B cell (primary cell): ENCODE data around the gene PSME1. TPM values are rescaled to one million over a fixed set of nuclear protein-coding genes. Genes with fewer than 3 reads are reported as not detected.

ENCODE experiments used
- ATAC-seq: fragments of 200-7000 bp; cut with Tn5 transposase; one replicate; pipeline ENCODE4 v1.10.0; 2021; ENCODE audit warnings: low read depth, mild to moderate bottlenecking, moderate number of reproducible peaks, moderate library complexity
- CTCF ChIA-PET: fragments of 350-600 bp; sonication (Branson Sonifier 250); formaldehyde crosslinking; loops from one replicate; lab custom pipeline; 2021; ENCODE audit warnings: antibody characterized with exemption, inconsistent platforms; lab: Charles Lee
- POLR2A ChIA-PET: fragments of 350-600 bp; sonication (Branson Sonifier 250); formaldehyde crosslinking; loops from one replicate; lab custom pipeline; 2021; ENCODE audit warnings: antibody characterized with exemption; lab: Charles Lee
- DNase-seq: peaks from one replicate; pipeline ENCODE4 v3.0.0; 2013
- H2AFZ ChIP-seq: 2 replicates; pipeline ENCODE4 v1.6.1; 2012; ENCODE audit warnings: mild to moderate bottlenecking, low read depth, low read length; ENCODE audit not compliant: insufficient read depth, poor library complexity, severe bottlenecking
- H3K27ac ChIP-seq, 2 donors: 1 replicate in 1 of 2; 2 replicates in 1 of 2; pipeline ENCODE4 v1.5.1; 2012 to 2013; ENCODE audit warnings: low read length in 2 of 2, mild to moderate bottlenecking in 2 of 2, moderate library complexity in 1 of 2
- H3K27me3 ChIP-seq, 4 experiments: fragments of 200-600 bp in 1 of 4; sonication (generic) in 1 of 4; replicated peaks in 1 of 4; 1 replicate in 2 of 4; 2 replicates in 2 of 4; pipeline versions ENCODE4 v1.6.1 to v1.7.0; 2013 to 2016; ENCODE audit warnings: low read length in 3 of 4, mild to moderate bottlenecking in 2 of 4, mixed read lengths in 1 of 4, moderate library complexity in 1 of 4; ENCODE audit not compliant: insufficient read depth in 4 of 4, control insufficient read depth in 3 of 4; ENCODE audit errors: control extremely low read depth in 1 of 4
- H3K36me3 ChIP-seq, 2 experiments: replicated peaks in 1 of 2; 1 replicate in 1 of 2; 2 replicates in 1 of 2; pipeline versions ENCODE4 v1.6.1 to v1.7.1; 2013; ENCODE audit warnings: low read length in 1 of 2; ENCODE audit not compliant: insufficient read depth in 2 of 2, control insufficient read depth in 1 of 2; ENCODE audit errors: control extremely low read depth in 1 of 2, extremely low read depth in 1 of 2
- H3K4me1 ChIP-seq, 2 donors: fragments of 200-600 bp in 1 of 2; sonication (generic) in 1 of 2; 1 replicate in 1 of 2; 2 replicates in 1 of 2; pipeline versions ENCODE4 v1.5.1 to v1.6.1; 2013 to 2017; ENCODE audit warnings: low read length in 2 of 2; ENCODE audit not compliant: control insufficient read depth in 2 of 2, insufficient read depth in 2 of 2
- H3K4me2 ChIP-seq: replicated peaks from 2 replicates; pipeline ENCODE3; 2012; ENCODE audit warnings: mild to moderate bottlenecking, low read depth, low read length; ENCODE audit not compliant: poor library complexity, severe bottlenecking
- H3K4me3 ChIP-seq, 5 experiments: fragments of 200-600 bp in 1 of 5; sonication (generic) in 1 of 5; 1 replicate in 3 of 5; 2 replicates in 2 of 5; pipeline versions ENCODE4 v1.5.1 to v1.7.0; 2011 to 2016; ENCODE audit warnings: low read length in 4 of 5, mild to moderate bottlenecking in 4 of 5, low read depth in 2 of 5, control low read depth in 1 of 5, moderate library complexity in 1 of 5; ENCODE audit not compliant: insufficient read depth in 1 of 5; ENCODE audit errors: control extremely low read depth in 1 of 5, extremely low read depth in 1 of 5
- H3K79me2 ChIP-seq: fragments of 200-600 bp; sonication (generic); one replicate; pipeline ENCODE4 v1.6.0; 2016; ENCODE audit warnings: low read length; ENCODE audit not compliant: control insufficient read depth, insufficient read depth
- H3K9ac ChIP-seq: fragments of 200-600 bp; sonication (generic); 2 replicates; pipeline ENCODE4 v1.6.1; 2017; ENCODE audit warnings: mild to moderate bottlenecking, low read length, moderate library complexity
- H3K9me3 ChIP-seq, 3 donors: one replicate each; pipeline versions ENCODE4 v1.6.1 to v1.7.1; 2013; ENCODE audit warnings: low read length in 2 of 3; ENCODE audit not compliant: control insufficient read depth in 2 of 3, insufficient read depth in 1 of 3; ENCODE audit errors: control extremely low read depth in 1 of 3
- H4K20me1 ChIP-seq: 2 replicates; pipeline ENCODE4 v1.6.0; 2012; ENCODE audit warnings: mild to moderate bottlenecking, low read length; ENCODE audit not compliant: insufficient read depth, control insufficient read depth, poor library complexity, severe bottlenecking
- H3K27ac Mint-ChIP-seq: one replicate; pipeline ENCODE4 v1.8.0; 2021; ENCODE audit warnings: mixed read lengths
- H3K27me3 Mint-ChIP-seq: one replicate; pipeline ENCODE4 v1.8.0; 2021; ENCODE audit warnings: mixed read lengths
- H3K4me1 Mint-ChIP-seq: one replicate; pipeline ENCODE4 v1.8.0; 2021; ENCODE audit warnings: mixed read lengths
- H3K4me3 Mint-ChIP-seq: one replicate; pipeline ENCODE4 v1.8.0; 2021; ENCODE audit warnings: mixed read lengths
- H3K9me3 Mint-ChIP-seq: one replicate; pipeline ENCODE4 v1.8.0; 2022; ENCODE audit warnings: mixed read lengths; ENCODE audit not compliant: insufficient read depth
- CTCF ChIP-seq: fragments of 200-600 bp; IDR thresholded peaks from one replicate; pipeline ENCODE4 v1.8.0; 2022; ENCODE audit warnings: antibody characterized with exemption, mild to moderate bottlenecking
- EZH2 ChIP-seq: IDR thresholded peaks from 2 replicates; pipeline ENCODE4 v1.6.1; 2012; ENCODE audit warnings: borderline replicate concordance, low read depth, mild to moderate bottlenecking, moderate library complexity, low read length; ENCODE audit not compliant: insufficient read depth, poor library complexity, severe bottlenecking
- WGBS: methylation state at CpG from one replicate; pipeline ENCODE4 v1.1.5; 2013; ENCODE audit warnings: missing lambda C conversion rate; ENCODE audit not compliant: insufficient coverage; 5-methylcytosine and 5-hydroxymethylcytosine counted together
- intact Hi-C: fragments of 100-400 bp; cut with micrococcal nuclease; formaldehyde crosslinking; loops from one replicate; pipeline ENCODE4 v1.10.0; 2022
- polyA plus RNA-seq: library from polyadenylated mRNA; depleted of rRNA; stranded (reverse); fragments of >200 nt; gene quantifications from 2 replicates; pipeline ENCODE4 v1.2.3, GENCODE V29; 2012
- total RNA-seq, 2 donors: library from RNA; stranded (reverse); fragments of 120-200 nt in 1 of 2; gene quantifications; 1 replicate in 1 of 2; 2 replicates in 1 of 2; pipeline versions ENCODE4 v1.2.3 to v1.2.4, GENCODE V29; 2013 to 2022

The PSME1 gene
- total and polyA plus RNA-seq, 2 donors (not counting 1 experiment from before 2014, with no cell fraction given), result 237 to 257 TPM

DNA sequence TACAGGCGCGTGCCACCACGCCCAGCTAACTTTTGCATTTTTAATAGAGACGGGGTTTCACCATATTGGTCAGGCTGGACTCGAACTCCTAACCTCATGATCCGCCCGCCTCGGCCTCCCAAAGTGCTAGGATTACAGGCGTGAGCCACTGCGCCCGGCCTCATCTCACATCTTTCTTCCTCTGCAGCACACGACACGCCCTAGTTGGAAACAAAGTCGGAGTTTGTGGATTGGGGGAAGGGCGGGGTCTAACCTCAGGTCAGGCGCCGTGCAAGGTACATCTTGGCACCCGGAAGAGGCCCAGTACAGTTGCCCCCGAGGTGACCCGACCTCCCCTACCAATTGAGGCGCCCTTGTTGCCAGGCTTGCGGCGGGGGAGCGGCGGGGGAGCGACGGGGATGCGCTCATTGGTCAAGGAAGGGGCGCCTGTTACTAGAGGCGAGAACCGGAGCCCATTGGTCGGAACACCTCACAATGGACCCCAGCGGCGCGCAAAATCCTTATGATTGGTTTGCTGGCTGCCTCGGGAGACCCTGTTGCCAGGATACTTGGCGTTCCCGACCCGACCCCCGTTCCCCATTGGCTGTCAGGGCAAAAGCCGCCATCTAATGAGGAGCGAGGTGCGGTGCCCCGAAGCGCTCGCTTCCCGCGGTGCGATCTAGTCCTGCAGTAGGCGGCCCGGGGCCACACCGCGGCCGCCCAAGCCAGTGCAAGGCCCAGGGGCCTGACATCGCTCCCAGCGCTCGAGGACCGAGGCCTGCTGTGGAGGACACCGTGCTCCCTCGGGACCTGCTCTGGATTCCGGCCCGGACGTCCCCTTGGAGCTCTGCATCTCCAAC, 35.6 kb downstream of the PSME1 start, which contains the start of gene REC8:
TSS of gene REC8 (plus strand) at position 659 of the 839 bp plus-strand sequence. CDS start 473 bp downstream, outside the sequence.
- peak; percentile 89 for DNase-seq
- Mint-ChIP-seq H3K4me3 (peak within 1 kb of the TSS; percentile 93), H3K9me3 (no peaks in the 10 kb centered on the region), H3K27ac (peak within 1 kb of the TSS; percentile 79), H3K4me1 (peaks cover 20% of the 10 kb centered on the region), H3K27me3 (no peaks in the 10 kb centered on the region)
- TF ChIP-seq EZH2 (no peak), CTCF (no peak)
- ATAC-seq, result peak; percentile 92
- peak within 1 kb of the TSS; percentile 65 for H2AFZ ChIP-seq
- WGBS, result 4% methylated on average over 56 of the region's 63 CpGs
- POLR2A ChIA-PET, result interaction anchor here (0.7 to 2.0 kb wide), 7 partner anchors 10 to 63 kb away, joined by 4 to 18 read pairs (median 6); partner anchors contain the start of genes CHMP4A, DCAF11, IPO4 and IRF9
- peaks cover 7% of the 10 kb centered on the region for H4K20me1 ChIP-seq
- no peak within 1 kb of the TSS for H3K27ac ChIP-seq
- CTCF ChIA-PET, result interaction anchor here (0.7 to 3.1 kb wide), 2 partner anchors 11 to 105 kb away, joined by 3 to 22 read pairs; partner anchors contain the start of gene IRF9
- no peaks in the 10 kb centered on the region for H3K27me3 ChIP-seq
- peak within 1 kb of the TSS; percentile 47 to 72 (median 60) for H3K4me3 ChIP-seq
- H3K4me1 ChIP-seq, result peaks cover 11 to 23% of the 10 kb centered on the region in 2 donors
- no peaks in the 10 kb centered on the region for H3K9me3 ChIP-seq
- no peaks in the 10 kb centered on the region for H3K79me2 ChIP-seq
- peak within 1 kb of the TSS; percentile 92 for H3K4me2 ChIP-seq
- peak within 1 kb of the TSS; percentile 70 for H3K9ac ChIP-seq
- H3K36me3 ChIP-seq, result peaks cover 0 to 18% of the 10 kb centered on the region in 2 experiments
- intact Hi-C loops, result loop anchor here (1.0 kb wide), 4 partner anchors 10 to 56 kb away; partner anchors contain the start of genes IPO4, IRF9 and RNF31
